ENCODE results near the gene ZNF610.

Gene ZNF610

GRCh38 chr19:52391135-52391534 lies 55.1 kb downstream of the ZNF610 start (continued):
- TF ChIP-seq ZBTB20 (tag by site-specific recombination; IDR thresholded peaks at IDR 0.05): no peak
- no peak for TF ChIP-seq ZNF221 (tag by site-specific recombination; IDR thresholded peaks at IDR 0.05; ENCODE audit: borderline replicate concordance)
- no peak for TF ChIP-seq KLF16 (tag by site-specific recombination; IDR thresholded peaks at IDR 0.05)

- peaks cover 0 to 59% of the 10 kb centered on the region in 2 experiments; a peak in 2 of 3 replicates for H3K36me3 ChIP-seq (ENCODE audit: control insufficient read depth in 2 of 2, insufficient read depth in 1 of 2, low read length in 2 of 2)
- ChIA-PET POLR2A (interaction anchor here (1.2 kb wide), 1 partner anchor 51 kb away, joined by 3 read pairs; no protein-coding TSS in a partner anchor), CTCF (interaction anchor here (0.5 to 0.7 kb wide), 2 partner anchors 108 to 294 kb away, joined by 3 to 4 read pairs; no protein-coding TSS in a partner anchor)
- no peak within 1 kb of the TSS; the same call in 1 of the 2 replicates for H3K27ac ChIP-seq (ENCODE audit: extremely low read depth, low read depth, low read length)
- H3K4me3 ChIP-seq (ENCODE audit: low read depth, low read length): peak within 1 kb of the TSS; percentile 95
- H3K9me3 ChIP-seq (ENCODE audit: control insufficient read depth, insufficient read depth, low read depth, low read length): no peaks in the 10 kb centered on the region
- H3K4me1 ChIP-seq (ENCODE audit: control insufficient read depth, insufficient read depth, low read length): no peaks in the 10 kb centered on the region
- TF ChIP-seq ZNF660 (tag by site-specific recombination; IDR thresholded peaks at IDR 0.05) (0 out of 2 replicates have a peak, but pooled peaks have one; percentile 17), ZEB2 (tag by site-specific recombination; IDR thresholded peaks at IDR 0.05) (no peak), ZFHX2 (tag by site-specific recombination; conservative IDR thresholded peaks at IDR 0.05) (no peak), RBAK (tag by site-specific recombination; IDR thresholded peaks at IDR 0.05) (no peak), GLIS2 (tag by site-specific recombination; IDR thresholded peaks at IDR 0.05) (peak; percentile 38; the same call in 1 of the 2 replicates), HIC1 (tag by site-specific recombination; IDR thresholded peaks at IDR 0.05) (no peak), ZBTB26 (tag by site-specific recombination; optimal IDR thresholded peaks at IDR 0.05) (peak; percentile 15), ZNF366 (tag by site-specific recombination; conservative IDR thresholded peaks at IDR 0.05) (peak; percentile 67), ZNF239 (tag by site-specific recombination; IDR thresholded peaks at IDR 0.05) (no peak), ZNF324 (tag by site-specific recombination; IDR thresholded peaks at IDR 0.05) (peak; percentile 38; the same call in 1 of the 2 replicates), PATZ1 (tag by site-specific recombination; IDR thresholded peaks at IDR 0.05) (no peak), HOXD13 (CRISPR knock-in tag; IDR thresholded peaks at IDR 0.05; ENCODE audit: borderline replicate concordance) (no peak), ZNF169 (tag by site-specific recombination; IDR thresholded peaks at IDR 0.05) (0 out of 2 replicates have a peak, but pooled peaks have one; percentile 49), ZBTB21 (tag by site-specific recombination; IDR thresholded peaks at IDR 0.05) (0 out of 2 replicates have a peak, but pooled peaks have one; percentile 25), PRDM1 (tag by site-specific recombination; IDR thresholded peaks at IDR 0.05) (peak; percentile 98), KLF8 (tag by site-specific recombination; IDR thresholded peaks at IDR 0.05) (peak; percentile 22; the same call in 1 of the 2 replicates), ZNF335 (tag by site-specific recombination; conservative IDR thresholded peaks at IDR 0.05) (peak; percentile 88), SP2 (tag by site-specific recombination; IDR thresholded peaks at IDR 0.05) (peak; percentile 73)
- TF ChIP-seq, protein P1, sequence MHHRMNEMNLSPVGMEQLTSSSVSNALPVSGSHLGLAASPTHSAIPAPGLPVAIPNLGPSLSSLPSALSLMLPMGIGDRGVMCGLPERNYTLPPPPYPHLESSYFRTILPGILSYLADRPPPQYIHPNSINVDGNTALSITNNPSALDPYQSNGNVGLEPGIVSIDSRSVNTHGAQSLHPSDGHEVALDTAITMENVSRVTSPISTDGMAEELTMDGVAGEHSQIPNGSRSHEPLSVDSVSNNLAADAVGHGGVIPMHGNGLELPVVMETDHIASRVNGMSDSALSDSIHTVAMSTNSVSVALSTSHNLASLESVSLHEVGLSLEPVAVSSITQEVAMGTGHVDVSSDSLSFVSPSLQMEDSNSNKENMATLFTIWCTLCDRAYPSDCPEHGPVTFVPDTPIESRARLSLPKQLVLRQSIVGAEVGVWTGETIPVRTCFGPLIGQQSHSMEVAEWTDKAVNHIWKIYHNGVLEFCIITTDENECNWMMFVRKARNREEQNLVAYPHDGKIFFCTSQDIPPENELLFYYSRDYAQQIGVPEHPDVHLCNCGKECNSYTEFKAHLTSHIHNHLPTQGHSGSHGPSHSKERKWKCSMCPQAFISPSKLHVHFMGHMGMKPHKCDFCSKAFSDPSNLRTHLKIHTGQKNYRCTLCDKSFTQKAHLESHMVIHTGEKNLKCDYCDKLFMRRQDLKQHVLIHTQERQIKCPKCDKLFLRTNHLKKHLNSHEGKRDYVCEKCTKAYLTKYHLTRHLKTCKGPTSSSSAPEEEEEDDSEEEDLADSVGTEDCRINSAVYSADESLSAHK (tag by site-specific recombination; IDR thresholded peaks at IDR 0.05): 0 out of 2 replicates have a peak, but pooled peaks have one; percentile 27
- TF ChIP-seq, protein P2, sequence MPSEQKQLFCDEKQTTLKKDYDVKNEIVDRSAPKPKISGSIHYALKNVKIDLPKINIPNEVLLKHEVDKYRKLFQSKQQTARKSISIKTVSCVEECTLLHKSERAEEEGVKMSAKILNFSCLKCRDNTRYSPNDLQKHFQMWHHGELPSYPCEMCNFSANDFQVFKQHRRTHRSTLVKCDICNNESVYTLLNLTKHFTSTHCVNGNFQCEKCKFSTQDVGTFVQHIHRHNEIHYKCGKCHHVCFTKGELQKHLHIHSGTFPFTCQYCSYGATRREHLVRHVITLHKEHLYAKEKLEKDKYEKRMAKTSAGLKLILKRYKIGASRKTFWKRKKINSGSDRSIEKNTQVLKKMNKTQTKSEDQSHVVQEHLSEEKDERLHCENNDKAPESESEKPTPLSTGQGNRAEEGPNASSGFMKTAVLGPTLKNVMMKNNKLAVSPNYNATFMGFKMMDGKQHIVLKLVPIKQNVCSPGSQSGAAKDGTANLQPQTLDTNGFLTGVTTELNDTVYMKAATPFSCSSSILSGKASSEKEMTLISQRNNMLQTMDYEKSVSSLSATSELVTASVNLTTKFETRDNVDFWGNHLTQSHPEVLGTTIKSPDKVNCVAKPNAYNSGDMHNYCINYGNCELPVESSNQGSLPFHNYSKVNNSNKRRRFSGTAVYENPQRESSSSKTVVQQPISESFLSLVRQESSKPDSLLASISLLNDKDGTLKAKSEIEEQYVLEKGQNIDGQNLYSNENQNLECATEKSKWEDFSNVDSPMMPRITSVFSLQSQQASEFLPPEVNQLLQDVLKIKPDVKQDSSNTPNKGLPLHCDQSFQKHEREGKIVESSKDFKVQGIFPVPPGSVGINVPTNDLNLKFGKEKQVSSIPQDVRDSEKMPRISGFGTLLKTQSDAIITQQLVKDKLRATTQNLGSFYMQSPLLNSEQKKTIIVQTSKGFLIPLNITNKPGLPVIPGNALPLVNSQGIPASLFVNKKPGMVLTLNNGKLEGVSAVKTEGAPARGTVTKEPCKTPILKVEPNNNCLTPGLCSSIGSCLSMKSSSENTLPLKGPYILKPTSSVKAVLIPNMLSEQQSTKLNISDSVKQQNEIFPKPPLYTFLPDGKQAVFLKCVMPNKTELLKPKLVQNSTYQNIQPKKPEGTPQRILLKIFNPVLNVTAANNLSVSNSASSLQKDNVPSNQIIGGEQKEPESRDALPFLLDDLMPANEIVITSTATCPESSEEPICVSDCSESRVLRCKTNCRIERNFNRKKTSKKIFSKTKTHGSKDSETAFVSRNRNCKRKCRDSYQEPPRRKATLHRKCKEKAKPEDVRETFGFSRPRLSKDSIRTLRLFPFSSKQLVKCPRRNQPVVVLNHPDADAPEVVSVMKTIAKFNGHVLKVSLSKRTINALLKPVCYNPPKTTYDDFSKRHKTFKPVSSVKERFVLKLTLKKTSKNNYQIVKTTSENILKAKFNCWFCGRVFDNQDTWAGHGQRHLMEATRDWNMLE (tag by site-specific recombination; conservative IDR thresholded peaks at IDR 0.05; ENCODE audit: low read depth): peak; percentile 98
Observed at GRCh38 chr19:52397310-52398080, 61.5 kb downstream of the ZNF610 start, which contains the start of gene ZNF528. Gene ZNF528, plus strand, starts transcription at chr19:52397849. Its CDS starts 4,165 bp downstream, at chr19:52402014.
